Globus pallidus (tissue), 1 donor: Measurements from ENCODE around the gene CD80.

ENCODE experiments used
- DNase-seq: peaks from one replicate; pipeline ENCODE4 v3.0.0-alpha.2; 2015; ENCODE audit warnings: low spot score

The CD80 gene

GRCh38 chr3:119494597-119494996, 64.8 kb downstream of the CD80 start:
- no peak for DNase-seq

- no peak for DNase-seq
These were observed 66.6 kb downstream of the CD80 start for GRCh38 chr3:119492810-119493209.

GRCh38 chr3:119492128-119492527, 67.3 kb downstream of the CD80 start:
- DNase-seq = no peak

- no peak for DNase-seq
These were observed 69.3 kb downstream of the CD80 start for GRCh38 chr3:119490153-119490552.

- no peak for DNase-seq
These were observed 73.9 kb downstream of the CD80 start for GRCh38 chr3:119485563-119485962.

- DNase-seq = no peak
These were observed 76.3 kb downstream of the CD80 start for GRCh38 chr3:119483101-119483500.

- no peak for DNase-seq
These were observed 78.3 kb downstream of the CD80 start for GRCh38 chr3:119481079-119481478.
